OCI-LY7 (cell line): ENCODE data around the gene DNAJA3. TPM values are rescaled to one million over a fixed set of nuclear protein-coding genes. Genes with fewer than 3 reads are reported as not detected.

Experiments used
- BruUV-seq: library from RNA; stranded (reverse); fragments of 400-500 nt; replicated peaks from 2 replicates; lab custom pipeline; 2021; lab: Mats Ljungman, UMichigan
- CTCF ChIA-PET: fragments of 300-600 bp; sonication (Branson Sonifier 250); formaldehyde crosslinking; loops from one replicate; lab custom pipeline; 2022; ENCODE audit warnings: antibody characterized with exemption; ENCODE audit not compliant: unreplicated experiment; lab: Charles Lee
- POLR2A ChIA-PET: fragments of 300-600 bp; sonication (Branson Sonifier 250); formaldehyde crosslinking; loops from one replicate; lab custom pipeline; 2022; ENCODE audit warnings: antibody characterized with exemption; lab: Charles Lee
- DNase-seq: peaks from one replicate; pipeline ENCODE4 v3.0.0-alpha.2; 2015; ENCODE audit warnings: low spot score
- H2AFZ ChIP-seq: fragments of 200-600 bp; sonication (generic), shearing (Covaris generic); 2 replicates; pipeline ENCODE4 v1.6.1; 2014; ENCODE audit warnings: mild to moderate bottlenecking, antibody characterized with exemption, low read length, moderate library complexity
- H3K27ac ChIP-seq: fragments of 200-600 bp; sonication (generic); 2 replicates; pipeline ENCODE4 v1.5.1; 2014; ENCODE audit warnings: mixed run types, low read depth, mild to moderate bottlenecking, moderate library complexity, low read length, inconsistent platforms; ENCODE audit not compliant: poor library complexity, severe bottlenecking
- H3K36me3 ChIP-seq: fragments of 200-600 bp; sonication (generic); 2 replicates; pipeline ENCODE4 v1.6.1; 2014; ENCODE audit warnings: mild to moderate bottlenecking, antibody characterized with exemption, low read length, moderate library complexity, mixed read lengths; ENCODE audit not compliant: insufficient read depth
- H3K4me1 ChIP-seq: fragments of 200-600 bp; sonication (generic); 2 replicates; pipeline ENCODE4 v1.5.1; 2014; ENCODE audit warnings: mild to moderate bottlenecking, low read length; ENCODE audit not compliant: insufficient read depth, poor library complexity, severe bottlenecking
- H3K4me2 ChIP-seq: fragments of 200-600 bp; sonication (generic); 2 replicates; pipeline ENCODE4 v1.6.1; 2014; ENCODE audit warnings: mild to moderate bottlenecking, low read length
- H3K4me3 ChIP-seq: fragments of 200-600 bp; sonication (generic); 2 replicates; pipeline ENCODE4 v1.5.1; 2014; ENCODE audit warnings: mild to moderate bottlenecking, low read depth, low read length; ENCODE audit not compliant: poor library complexity, severe bottlenecking
- H3K79me2 ChIP-seq: fragments of 200-600 bp; sonication (generic); 2 replicates; pipeline ENCODE4 v1.6.1; 2016; ENCODE audit warnings: low read depth, mild to moderate bottlenecking, low read length, moderate library complexity, mixed read lengths; ENCODE audit not compliant: insufficient read depth
- H3K9me2 ChIP-seq: fragments of 200-600 bp; sonication (generic); 2 replicates; pipeline ENCODE4 v1.6.1; 2016; ENCODE audit warnings: mild to moderate bottlenecking, low read length, mixed read lengths; ENCODE audit not compliant: insufficient read depth
- H3K9me3 ChIP-seq: fragments of 200-600 bp; sonication (generic); 2 replicates; pipeline ENCODE4 v1.6.1; 2014; ENCODE audit warnings: mild to moderate bottlenecking, mixed run types, low read length, mixed read lengths
- H4K20me1 ChIP-seq: fragments of 200-600 bp; sonication (generic); 2 replicates; pipeline ENCODE4 v1.6.1; 2014; ENCODE audit warnings: mild to moderate bottlenecking, antibody characterized with exemption, low read length, moderate library complexity, mixed read lengths; ENCODE audit not compliant: insufficient read depth
- CTCF ChIP-seq: fragments of 200-600 bp; sonication (generic); conservative IDR thresholded peaks from 2 replicates; pipeline ENCODE4 v1.5.1; 2014; ENCODE audit warnings: mild to moderate bottlenecking, antibody characterized with exemption, low read length, moderate library complexity, mixed read lengths
- EZH2phosphoT487 ChIP-seq: fragments of 200-600 bp; sonication (generic); IDR thresholded peaks from 2 replicates; pipeline ENCODE4 v1.6.1; 2018; ENCODE audit warnings: low read depth, borderline replicate concordance, mild to moderate bottlenecking, mixed run types, antibody characterized with exemption, low read length, moderate library complexity, mixed read lengths
- intact Hi-C: fragments of 100-400 bp; cut with micrococcal nuclease; formaldehyde crosslinking; loops from one replicate; pipeline ENCODE4 v1.10.0; 2022; ENCODE audit not compliant: unreplicated experiment
- total RNA-seq, 2 experiments: library from RNA; depleted of rRNA in 1 of 2; stranded (reverse); fragments of >200 nt in 1 of 2; shearing (Covaris generic) in 1 of 2; gene quantifications; 2 replicates each; pipeline ENCODE4 v1.2.3, GENCODE V29; 2014 to 2022

Gene DNAJA3
- total RNA-seq, 2 experiments from 2014 or later, result 89.8 to 94.3 TPM

GRCh38 chr16:4409081-4409932 is 16.4 kb upstream of the DNAJA3 start:
- Histone ChIP-seq H3K79me2 (peaks cover 7% of the 10 kb centered on the region; the same call in 1 of the 2 replicates), H4K20me1 (no peaks in the 10 kb centered on the region), H3K4me1 (peaks cover 9% of the 10 kb centered on the region), H3K4me3 (no peak overlapping the region), H3K27ac (no peak overlapping the region), H3K9me3 (no peaks in the 10 kb centered on the region), H3K4me2 (no peak overlapping the region), H3K36me3 (peaks cover 71% of the 10 kb centered on the region), H2AFZ (no peak overlapping the region), H3K9me2 (no peaks in the 10 kb centered on the region)
- intact Hi-C loops, result no loop called here
- ChIA-PET CTCF (no interaction called here), POLR2A (no interaction called here)
- no peak for TF ChIP-seq EZH2phosphoT487
- TF ChIP-seq CTCF, result 0 out of 2 replicates have a peak, but pooled peaks have one; percentile 26
- no peak for DNase-seq
- BruUV-seq, result no TSS peak

- peaks cover 21% of the 10 kb centered on the region for H3K4me1 ChIP-seq
- no peak overlapping the region for H3K27ac ChIP-seq
- intact Hi-C loops, result loop anchor here (10.0 kb wide), 1 partner anchor 204 kb away; the partner anchor contains the start of gene UBALD1
- no peak overlapping the region for H3K4me3 ChIP-seq
- no peak overlapping the region for H2AFZ ChIP-seq
- TF ChIP-seq EZH2phosphoT487 (no peak), CTCF (no peak)
- peaks cover 59% of the 10 kb centered on the region for H3K36me3 ChIP-seq
- H3K9me3 ChIP-seq, result no peaks in the 10 kb centered on the region
- no peak for DNase-seq
- peaks cover 19% of the 10 kb centered on the region for H3K79me2 ChIP-seq
- peaks cover 7% of the 10 kb centered on the region for H4K20me1 ChIP-seq
- ChIA-PET CTCF (no interaction called here), POLR2A (no interaction called here)
- H3K9me2 ChIP-seq, result no peaks in the 10 kb centered on the region
- BruUV-seq, result TSS peak; percentile 31
- no peak overlapping the region for H3K4me2 ChIP-seq
These were observed 15.2 kb upstream of the DNAJA3 start for GRCh38 chr16:4410335-4411075.
